GM12864 (cell line): Measurements from ENCODE around the gene NFIB.

ENCODE experiments used
- DNase-seq: peaks from one replicate; pipeline ENCODE4 v3.0.0-alpha.2; 2011; ENCODE audit warnings: low read depth
- H3K4me3 ChIP-seq: 2 replicates; pipeline ENCODE4 v1.5.1; 2011; ENCODE audit warnings: mild to moderate bottlenecking, low read depth, low read length, control low read depth
- TF ChIP-seq, protein P1 (sequence below): IDR thresholded peaks from 2 replicates; pipeline ENCODE4 v1.5.1; 2011; ENCODE audit warnings: low read depth, mild to moderate bottlenecking, moderate library complexity, low read length, control low read depth, inconsistent platforms; ENCODE audit errors: missing control alignments

Gene NFIB

DNA sequence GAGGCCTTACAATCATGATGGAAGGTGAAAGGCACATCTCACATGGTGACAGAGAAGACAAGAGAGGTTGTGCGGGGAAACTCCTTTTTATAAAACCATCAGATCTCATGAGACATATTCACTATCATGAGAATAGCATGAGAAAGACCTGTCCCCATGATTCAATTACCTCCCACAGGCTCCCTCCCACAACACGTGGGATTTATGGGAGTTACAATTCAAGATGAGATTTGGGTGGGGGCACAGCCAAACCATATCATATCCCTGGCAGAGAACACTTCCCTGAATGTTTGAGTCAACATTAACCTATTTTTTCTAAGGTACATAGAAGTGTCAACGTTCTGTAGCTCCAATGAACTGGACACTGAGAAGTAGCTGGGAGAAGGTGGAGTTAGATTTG is 280.9 kb downstream of the NFIB start:
- TF ChIP-seq, protein P1, sequence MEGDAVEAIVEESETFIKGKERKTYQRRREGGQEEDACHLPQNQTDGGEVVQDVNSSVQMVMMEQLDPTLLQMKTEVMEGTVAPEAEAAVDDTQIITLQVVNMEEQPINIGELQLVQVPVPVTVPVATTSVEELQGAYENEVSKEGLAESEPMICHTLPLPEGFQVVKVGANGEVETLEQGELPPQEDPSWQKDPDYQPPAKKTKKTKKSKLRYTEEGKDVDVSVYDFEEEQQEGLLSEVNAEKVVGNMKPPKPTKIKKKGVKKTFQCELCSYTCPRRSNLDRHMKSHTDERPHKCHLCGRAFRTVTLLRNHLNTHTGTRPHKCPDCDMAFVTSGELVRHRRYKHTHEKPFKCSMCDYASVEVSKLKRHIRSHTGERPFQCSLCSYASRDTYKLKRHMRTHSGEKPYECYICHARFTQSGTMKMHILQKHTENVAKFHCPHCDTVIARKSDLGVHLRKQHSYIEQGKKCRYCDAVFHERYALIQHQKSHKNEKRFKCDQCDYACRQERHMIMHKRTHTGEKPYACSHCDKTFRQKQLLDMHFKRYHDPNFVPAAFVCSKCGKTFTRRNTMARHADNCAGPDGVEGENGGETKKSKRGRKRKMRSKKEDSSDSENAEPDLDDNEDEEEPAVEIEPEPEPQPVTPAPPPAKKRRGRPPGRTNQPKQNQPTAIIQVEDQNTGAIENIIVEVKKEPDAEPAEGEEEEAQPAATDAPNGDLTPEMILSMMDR = no peak
- no peak for DNase-seq
- H3K4me3 ChIP-seq = no peak overlapping the region
